ENCODE data around the gene LMX1A. TPM values are rescaled to one million over a fixed set of nuclear protein-coding genes. Genes with fewer than 3 reads are reported as not detected.

The LMX1A gene
- total and polyA plus RNA-seq, 2 experiments from 2014 or later, result not detected

DNA sequence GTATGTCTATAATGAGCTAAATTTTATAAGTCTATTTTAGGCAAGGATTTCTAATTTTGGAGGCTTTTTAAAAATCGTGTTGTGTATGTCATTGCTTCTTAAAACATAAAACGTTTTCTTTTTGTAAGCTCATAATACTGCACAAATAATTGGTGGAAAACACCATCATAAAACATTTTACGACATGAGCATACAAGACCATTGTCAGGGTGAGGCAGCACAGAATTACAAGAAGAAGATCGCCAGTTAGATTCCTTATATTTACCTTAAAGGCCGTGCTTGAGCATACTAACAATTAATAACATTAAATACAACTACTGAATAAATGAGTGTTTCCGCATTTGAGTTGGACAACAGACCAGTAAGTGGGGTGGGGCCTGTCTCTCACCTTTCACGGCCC, 19.1 kb upstream of the LMX1A start:
- ATAC-seq (no peak), DNase-seq (ENCODE audit: low spot score) (peak; percentile 33)
- H3K27me3 ChIP-seq (ENCODE audit: insufficient read depth), result peaks cover 40% of the 10 kb centered on the region
- H3K4me3 Mint-ChIP-seq, result peak overlapping the region; percentile 80
- no peak for TF ChIP-seq ZNF114 (CRISPR knock-in tag; IDR thresholded peaks at IDR 0.05)
- TF ChIP-seq, protein P1, sequence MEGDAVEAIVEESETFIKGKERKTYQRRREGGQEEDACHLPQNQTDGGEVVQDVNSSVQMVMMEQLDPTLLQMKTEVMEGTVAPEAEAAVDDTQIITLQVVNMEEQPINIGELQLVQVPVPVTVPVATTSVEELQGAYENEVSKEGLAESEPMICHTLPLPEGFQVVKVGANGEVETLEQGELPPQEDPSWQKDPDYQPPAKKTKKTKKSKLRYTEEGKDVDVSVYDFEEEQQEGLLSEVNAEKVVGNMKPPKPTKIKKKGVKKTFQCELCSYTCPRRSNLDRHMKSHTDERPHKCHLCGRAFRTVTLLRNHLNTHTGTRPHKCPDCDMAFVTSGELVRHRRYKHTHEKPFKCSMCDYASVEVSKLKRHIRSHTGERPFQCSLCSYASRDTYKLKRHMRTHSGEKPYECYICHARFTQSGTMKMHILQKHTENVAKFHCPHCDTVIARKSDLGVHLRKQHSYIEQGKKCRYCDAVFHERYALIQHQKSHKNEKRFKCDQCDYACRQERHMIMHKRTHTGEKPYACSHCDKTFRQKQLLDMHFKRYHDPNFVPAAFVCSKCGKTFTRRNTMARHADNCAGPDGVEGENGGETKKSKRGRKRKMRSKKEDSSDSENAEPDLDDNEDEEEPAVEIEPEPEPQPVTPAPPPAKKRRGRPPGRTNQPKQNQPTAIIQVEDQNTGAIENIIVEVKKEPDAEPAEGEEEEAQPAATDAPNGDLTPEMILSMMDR (conservative IDR thresholded peaks at IDR 0.05; ENCODE audit: low read depth in 2 of 2), result no peak
- TF ChIP-seq CREB1 (CRISPR knock-in tag; IDR thresholded peaks at IDR 0.05; ENCODE audit: low read depth), result no peak
- TF ChIP-seq EZH2 (IDR thresholded peaks at IDR 0.05; ENCODE audit: low read depth, unreplicated experiment), result no peak
- TF ChIP-seq JUNB (IDR thresholded peaks at IDR 0.05; ENCODE audit: unreplicated experiment), result no peak
- TF ChIP-seq EZH2phosphoT487 (IDR thresholded peaks at IDR 0.05; ENCODE audit: unreplicated experiment), result no peak
- no peak for TF ChIP-seq NANOG (IDR thresholded peaks at IDR 0.05; ENCODE audit: borderline replicate concordance)
- TF ChIP-seq, protein P2, sequence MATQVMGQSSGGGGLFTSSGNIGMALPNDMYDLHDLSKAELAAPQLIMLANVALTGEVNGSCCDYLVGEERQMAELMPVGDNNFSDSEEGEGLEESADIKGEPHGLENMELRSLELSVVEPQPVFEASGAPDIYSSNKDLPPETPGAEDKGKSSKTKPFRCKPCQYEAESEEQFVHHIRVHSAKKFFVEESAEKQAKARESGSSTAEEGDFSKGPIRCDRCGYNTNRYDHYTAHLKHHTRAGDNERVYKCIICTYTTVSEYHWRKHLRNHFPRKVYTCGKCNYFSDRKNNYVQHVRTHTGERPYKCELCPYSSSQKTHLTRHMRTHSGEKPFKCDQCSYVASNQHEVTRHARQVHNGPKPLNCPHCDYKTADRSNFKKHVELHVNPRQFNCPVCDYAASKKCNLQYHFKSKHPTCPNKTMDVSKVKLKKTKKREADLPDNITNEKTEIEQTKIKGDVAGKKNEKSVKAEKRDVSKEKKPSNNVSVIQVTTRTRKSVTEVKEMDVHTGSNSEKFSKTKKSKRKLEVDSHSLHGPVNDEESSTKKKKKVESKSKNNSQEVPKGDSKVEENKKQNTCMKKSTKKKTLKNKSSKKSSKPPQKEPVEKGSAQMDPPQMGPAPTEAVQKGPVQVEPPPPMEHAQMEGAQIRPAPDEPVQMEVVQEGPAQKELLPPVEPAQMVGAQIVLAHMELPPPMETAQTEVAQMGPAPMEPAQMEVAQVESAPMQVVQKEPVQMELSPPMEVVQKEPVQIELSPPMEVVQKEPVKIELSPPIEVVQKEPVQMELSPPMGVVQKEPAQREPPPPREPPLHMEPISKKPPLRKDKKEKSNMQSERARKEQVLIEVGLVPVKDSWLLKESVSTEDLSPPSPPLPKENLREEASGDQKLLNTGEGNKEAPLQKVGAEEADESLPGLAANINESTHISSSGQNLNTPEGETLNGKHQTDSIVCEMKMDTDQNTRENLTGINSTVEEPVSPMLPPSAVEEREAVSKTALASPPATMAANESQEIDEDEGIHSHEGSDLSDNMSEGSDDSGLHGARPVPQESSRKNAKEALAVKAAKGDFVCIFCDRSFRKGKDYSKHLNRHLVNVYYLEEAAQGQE (IDR thresholded peaks at IDR 0.05; ENCODE audit: unreplicated experiment), result no peak
- TF ChIP-seq POLR2AphosphoS5 (IDR thresholded peaks at IDR 0.05; ENCODE audit: low read depth), result no peak
- TF ChIP-seq, protein P3, sequence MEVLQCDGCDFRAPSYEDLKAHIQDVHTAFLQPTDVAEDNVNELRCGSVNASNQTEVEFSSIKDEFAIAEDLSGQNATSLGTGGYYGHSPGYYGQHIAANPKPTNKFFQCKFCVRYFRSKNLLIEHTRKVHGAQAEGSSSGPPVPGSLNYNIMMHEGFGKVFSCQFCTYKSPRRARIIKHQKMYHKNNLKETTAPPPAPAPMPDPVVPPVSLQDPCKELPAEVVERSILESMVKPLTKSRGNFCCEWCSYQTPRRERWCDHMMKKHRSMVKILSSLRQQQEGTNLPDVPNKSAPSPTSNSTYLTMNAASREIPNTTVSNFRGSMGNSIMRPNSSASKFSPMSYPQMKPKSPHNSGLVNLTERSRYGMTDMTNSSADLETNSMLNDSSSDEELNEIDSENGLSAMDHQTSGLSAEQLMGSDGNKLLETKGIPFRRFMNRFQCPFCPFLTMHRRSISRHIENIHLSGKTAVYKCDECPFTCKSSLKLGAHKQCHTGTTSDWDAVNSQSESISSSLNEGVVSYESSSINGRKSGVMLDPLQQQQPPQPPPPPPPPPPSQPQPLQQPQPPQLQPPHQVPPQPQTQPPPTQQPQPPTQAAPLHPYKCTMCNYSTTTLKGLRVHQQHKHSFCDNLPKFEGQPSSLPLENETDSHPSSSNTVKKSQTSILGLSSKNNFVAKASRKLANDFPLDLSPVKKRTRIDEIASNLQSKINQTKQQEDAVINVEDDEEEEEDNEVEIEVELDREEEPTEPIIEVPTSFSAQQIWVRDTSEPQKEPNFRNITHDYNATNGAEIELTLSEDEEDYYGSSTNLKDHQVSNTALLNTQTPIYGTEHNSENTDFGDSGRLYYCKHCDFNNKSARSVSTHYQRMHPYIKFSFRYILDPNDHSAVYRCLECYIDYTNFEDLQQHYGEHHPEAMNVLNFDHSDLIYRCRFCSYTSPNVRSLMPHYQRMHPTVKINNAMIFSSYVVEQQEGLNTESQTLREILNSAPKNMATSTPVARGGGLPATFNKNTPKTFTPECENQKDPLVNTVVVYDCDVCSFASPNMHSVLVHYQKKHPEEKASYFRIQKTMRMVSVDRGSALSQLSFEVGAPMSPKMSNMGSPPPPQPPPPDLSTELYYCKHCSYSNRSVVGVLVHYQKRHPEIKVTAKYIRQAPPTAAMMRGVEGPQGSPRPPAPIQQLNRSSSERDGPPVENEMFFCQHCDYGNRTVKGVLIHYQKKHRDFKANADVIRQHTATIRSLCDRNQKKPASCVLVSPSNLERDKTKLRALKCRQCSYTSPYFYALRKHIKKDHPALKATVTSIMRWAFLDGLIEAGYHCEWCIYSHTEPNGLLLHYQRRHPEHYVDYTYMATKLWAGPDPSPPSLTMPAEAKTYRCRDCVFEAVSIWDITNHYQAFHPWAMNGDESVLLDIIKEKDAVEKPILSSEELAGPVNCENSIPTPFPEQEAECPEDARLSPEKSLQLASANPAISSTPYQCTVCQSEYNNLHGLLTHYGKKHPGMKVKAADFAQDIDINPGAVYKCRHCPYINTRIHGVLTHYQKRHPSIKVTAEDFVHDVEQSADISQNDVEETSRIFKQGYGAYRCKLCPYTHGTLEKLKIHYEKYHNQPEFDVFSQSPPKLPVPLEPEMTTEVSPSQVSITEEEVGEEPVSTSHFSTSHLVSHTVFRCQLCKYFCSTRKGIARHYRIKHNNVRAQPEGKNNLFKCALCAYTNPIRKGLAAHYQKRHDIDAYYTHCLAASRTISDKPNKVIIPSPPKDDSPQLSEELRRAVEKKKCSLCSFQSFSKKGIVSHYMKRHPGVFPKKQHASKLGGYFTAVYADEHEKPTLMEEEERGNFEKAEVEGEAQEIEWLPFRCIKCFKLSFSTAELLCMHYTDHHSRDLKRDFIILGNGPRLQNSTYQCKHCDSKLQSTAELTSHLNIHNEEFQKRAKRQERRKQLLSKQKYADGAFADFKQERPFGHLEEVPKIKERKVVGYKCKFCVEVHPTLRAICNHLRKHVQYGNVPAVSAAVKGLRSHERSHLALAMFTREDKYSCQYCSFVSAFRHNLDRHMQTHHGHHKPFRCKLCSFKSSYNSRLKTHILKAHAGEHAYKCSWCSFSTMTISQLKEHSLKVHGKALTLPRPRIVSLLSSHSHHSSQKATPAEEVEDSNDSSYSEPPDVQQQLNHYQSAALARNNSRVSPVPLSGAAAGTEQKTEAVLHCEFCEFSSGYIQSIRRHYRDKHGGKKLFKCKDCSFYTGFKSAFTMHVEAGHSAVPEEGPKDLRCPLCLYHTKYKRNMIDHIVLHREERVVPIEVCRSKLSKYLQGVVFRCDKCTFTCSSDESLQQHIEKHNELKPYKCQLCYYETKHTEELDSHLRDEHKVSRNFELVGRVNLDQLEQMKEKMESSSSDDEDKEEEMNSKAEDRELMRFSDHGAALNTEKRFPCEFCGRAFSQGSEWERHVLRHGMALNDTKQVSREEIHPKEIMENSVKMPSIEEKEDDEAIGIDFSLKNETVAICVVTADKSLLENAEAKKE (CRISPR knock-in tag; IDR thresholded peaks at IDR 0.05), result no peak
- no peak for TF ChIP-seq STAT1 (IDR thresholded peaks at IDR 0.05; ENCODE audit: unreplicated experiment)
- no peak for TF ChIP-seq ZNF331 (CRISPR knock-in tag; IDR thresholded peaks at IDR 0.05; ENCODE audit: low read depth)
- H3K9me2 ChIP-seq (ENCODE audit: insufficient read depth), result no peaks in the 10 kb centered on the region
- H2AFZ ChIP-seq, result peak overlapping the region; percentile 100; the same call in 1 of the 2 replicates
- no peak overlapping the region for H3K27ac ChIP-seq (ENCODE audit: low read depth)
- H3K4me1 ChIP-seq (ENCODE audit: insufficient read depth), result peaks cover 4% of the 10 kb centered on the region; the same call in 1 of the 2 replicates
- no peaks in the 10 kb centered on the region for H3K36me3 ChIP-seq (ENCODE audit: insufficient read depth)
- H3K4me1 Mint-ChIP-seq, result peaks cover 10% of the 10 kb centered on the region
- H3K27ac Mint-ChIP-seq, result no peak overlapping the region
- H3K79me2 ChIP-seq (replicated peaks; ENCODE audit: insufficient read depth), result no peaks in the 10 kb centered on the region
- peak overlapping the region; percentile 93 for H3K4me2 ChIP-seq
- no peaks in the 10 kb centered on the region for H3K9me3 Mint-ChIP-seq
- no peaks in the 10 kb centered on the region for H3F3A ChIP-seq (replicated peaks; ENCODE audit: low read depth)
- peak overlapping the region; percentile 75 for H3K4me3 ChIP-seq
- no peaks in the 10 kb centered on the region for H3K36me3 Mint-ChIP-seq (ENCODE audit: low read depth)
- H4K20me1 ChIP-seq (replicated peaks; ENCODE audit: insufficient read depth), result no peaks in the 10 kb centered on the region
- H3K27me3 Mint-ChIP-seq (ENCODE audit: insufficient read depth, low read depth, poor library complexity), result peaks cover 22% of the 10 kb centered on the region

All from GM23338 (cell line).